Testis (tissue), 3 donors: ENCODE measurements around the gene OPN3. TPM values are rescaled to one million over a fixed set of nuclear protein-coding genes. Genes with fewer than 3 reads are reported as not detected.

Experiments
- DNase-seq: peaks from one replicate; pipeline ENCODE4 v3.0.0-alpha.2; 2019
- H3K27ac ChIP-seq, 2 donors: fragments of 200-600 bp; sonication (generic); one replicate each; pipeline ENCODE4 v1.5.1; 2019
- H3K27me3 ChIP-seq: fragments of 200-600 bp; sonication (generic); one replicate; pipeline ENCODE4 v1.5.1; 2019
- H3K36me3 ChIP-seq: fragments of 200-600 bp; sonication (generic); one replicate; pipeline ENCODE4 v1.5.1; 2017; ENCODE audit warnings: low read depth; ENCODE audit errors: missing control alignments
- H3K4me1 ChIP-seq: fragments of 200-600 bp; sonication (generic); one replicate; pipeline ENCODE4 v1.5.1; 2019
- H3K4me3 ChIP-seq, 2 donors: fragments of 200-600 bp; sonication (generic); one replicate each; pipeline ENCODE4 v1.5.1; 2017 to 2019
- H3K9me3 ChIP-seq: fragments of 200-600 bp; sonication (generic); one replicate; pipeline ENCODE4 v1.5.1; 2017
- CTCF ChIP-seq, 3 experiments: fragments of 450-650 bp in 2 of 3; fragments of 200-600 bp in 1 of 3; sonication (generic) in 1 of 3; IDR thresholded peaks; one replicate each; pipeline ENCODE4 v1.5.1; 2016 to 2019; ENCODE audit warnings: antibody characterized with exemption in 3 of 3, mild to moderate bottlenecking in 2 of 3, moderate library complexity in 1 of 3
- POLR2A ChIP-seq: fragments of 450-650 bp; IDR thresholded peaks from one replicate; pipeline ENCODE4 v1.6.1; 2017; ENCODE audit warnings: antibody characterized with exemption, mild to moderate bottlenecking, moderate library complexity
- WGBS, 2 donors: methylation state at CpG; one replicate each; pipeline ENCODE4 v1.1.5; 2018; 5-methylcytosine and 5-hydroxymethylcytosine counted together
- intact Hi-C: fragments of 100-400 bp; cut with DNase I; formaldehyde crosslinking; loops from one replicate; pipeline ENCODE4 v1.15.1; 2023; ENCODE audit warnings: low total_unique reads
- polyA plus RNA-seq: library from polyadenylated mRNA; stranded (reverse); fragments of 350-450 nt; fragmentation: Illumina TruSeq; extraction: RNeasy Lipid Tissue Mini Kit (QIAGEN cat#74804); gene quantifications from one replicate; pipeline ENCODE4 v1.2.3, GENCODE V29; 2014; ENCODE audit warnings: low read depth, low replicate concordance; ENCODE audit not compliant: insufficient read depth
- total RNA-seq, 2 donors: library from RNA; depleted of rRNA; stranded (reverse); fragments of >200 nt; gene quantifications; one replicate each; pipeline ENCODE4 v1.2.3, GENCODE V29; 2016

OPN3 gene
- total and polyA plus RNA-seq, 3 donors from 2014 or later: 25.8 to 45.8 (median 41.4) TPM

GRCh38 chr1:241607497-241607896 lies 32.7 kb downstream of the OPN3 start:
- no peaks in the 10 kb centered on the region for H3K9me3 ChIP-seq
- no peak overlapping the region for H3K27ac ChIP-seq
- no peaks in the 10 kb centered on the region for H3K36me3 ChIP-seq
- DNase-seq: no peak
- no peak overlapping the region for H3K4me3 ChIP-seq
- H3K4me1 ChIP-seq: peaks cover 7% of the 10 kb centered on the region
- intact Hi-C loops: no loop called here
- no peaks in the 10 kb centered on the region for H3K27me3 ChIP-seq
- TF ChIP-seq POLR2A: no peak
- no peak for TF ChIP-seq CTCF (IDR thresholded peaks at IDR 0.05)

- no peaks in the 10 kb centered on the region for H3K36me3 ChIP-seq
- no peaks in the 10 kb centered on the region for H3K27me3 ChIP-seq
- DNase-seq: no peak
- WGBS, 2 donors: 88 to 89% methylated on average over 5 of the region's 5 CpGs
- intact Hi-C loops: no loop called here
- no peak overlapping the region for H3K4me3 ChIP-seq
- H3K9me3 ChIP-seq: no peaks in the 10 kb centered on the region
- H3K4me1 ChIP-seq: peaks cover 7% of the 10 kb centered on the region
- H3K27ac ChIP-seq: no peak overlapping the region
- TF ChIP-seq CTCF (IDR thresholded peaks at IDR 0.05) (no peak), POLR2A (no peak)
Observed at GRCh38 chr1:241606544-241606943, 33.6 kb downstream of the OPN3 start.

- Histone ChIP-seq H3K4me3 (no peak overlapping the region), H3K4me1 (peaks cover 5% of the 10 kb centered on the region), H3K27me3 (no peaks in the 10 kb centered on the region), H3K36me3 (no peaks in the 10 kb centered on the region), H3K27ac (no peak overlapping the region), H3K9me3 (no peaks in the 10 kb centered on the region)
- 85 to 86% methylated on average over 9 of the region's 9 CpGs for WGBS, 2 donors
- no peak for TF ChIP-seq POLR2A
- no peak for TF ChIP-seq CTCF (IDR thresholded peaks at IDR 0.05)
- intact Hi-C loops: no loop called here
- DNase-seq: no peak
Observed at GRCh38 chr1:241605146-241605805, 34.9 kb downstream of the OPN3 start.

- H3K9me3 ChIP-seq: no peaks in the 10 kb centered on the region
- WGBS, 2 donors: 43 to 56% methylated on average over 3 of the region's 3 CpGs
- no peak for TF ChIP-seq CTCF (IDR thresholded peaks at IDR 0.05)
- no peak for TF ChIP-seq POLR2A
- no peaks in the 10 kb centered on the region for H3K27me3 ChIP-seq
- DNase-seq: peak; percentile 36
- H3K4me3 ChIP-seq: no peak overlapping the region
- intact Hi-C loops: no loop called here
- H3K27ac ChIP-seq: no peak overlapping the region
- H3K4me1 ChIP-seq: no peaks in the 10 kb centered on the region
- no peaks in the 10 kb centered on the region for H3K36me3 ChIP-seq
Observed at GRCh38 chr1:241603731-241604245, 36.4 kb downstream of the OPN3 start.

- no peak for DNase-seq
- intact Hi-C loops: no loop called here
- Histone ChIP-seq H3K36me3 (no peaks in the 10 kb centered on the region), H3K4me3 (no peak overlapping the region), H3K27me3 (no peaks in the 10 kb centered on the region), H3K27ac (no peak overlapping the region), H3K9me3 (no peaks in the 10 kb centered on the region), H3K4me1 (no peaks in the 10 kb centered on the region)
- TF ChIP-seq CTCF (IDR thresholded peaks at IDR 0.05) (no peak), POLR2A (no peak)
- 82 to 90% methylated on average over 2 of the region's 2 CpGs for WGBS, 2 donors
Observed at GRCh38 chr1:241600496-241600901, 39.7 kb downstream of the OPN3 start.
